SKM-1 (cell line): Measurements from ENCODE around the gene MFSD11.
"Not testable (repeated sequence)": the region's sequence is repeated elsewhere in the genome, so short reads cannot be mapped to it uniquely, and the experiment has no call there.

Source experiments
- DNase-seq: peaks from one replicate; lab custom pipeline; 2025; ENCODE audit not compliant: unreplicated experiment; lab: John Stamatoyannopoulos, UW

Gene MFSD11

DNA sequence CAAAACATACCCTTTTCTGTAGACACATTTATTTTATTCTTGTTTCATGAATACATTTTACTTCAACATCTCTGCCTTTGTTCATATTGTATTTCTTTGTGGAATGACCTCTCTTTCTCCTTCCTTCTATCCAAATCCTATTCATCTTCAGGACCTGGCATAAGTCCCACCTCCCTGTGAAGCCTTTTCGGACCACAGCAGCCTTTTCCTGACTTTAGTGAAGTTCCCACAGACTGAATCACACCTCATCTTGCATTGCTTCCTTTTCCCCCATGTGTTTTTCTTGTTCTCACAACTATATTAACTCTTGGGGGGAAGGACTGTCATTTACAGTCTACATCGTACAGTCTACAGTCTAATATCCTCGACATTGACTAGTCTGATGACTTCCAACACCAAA, 58.2 kb downstream of the MFSD11 start:
- DNase-seq: no peak

DNA sequence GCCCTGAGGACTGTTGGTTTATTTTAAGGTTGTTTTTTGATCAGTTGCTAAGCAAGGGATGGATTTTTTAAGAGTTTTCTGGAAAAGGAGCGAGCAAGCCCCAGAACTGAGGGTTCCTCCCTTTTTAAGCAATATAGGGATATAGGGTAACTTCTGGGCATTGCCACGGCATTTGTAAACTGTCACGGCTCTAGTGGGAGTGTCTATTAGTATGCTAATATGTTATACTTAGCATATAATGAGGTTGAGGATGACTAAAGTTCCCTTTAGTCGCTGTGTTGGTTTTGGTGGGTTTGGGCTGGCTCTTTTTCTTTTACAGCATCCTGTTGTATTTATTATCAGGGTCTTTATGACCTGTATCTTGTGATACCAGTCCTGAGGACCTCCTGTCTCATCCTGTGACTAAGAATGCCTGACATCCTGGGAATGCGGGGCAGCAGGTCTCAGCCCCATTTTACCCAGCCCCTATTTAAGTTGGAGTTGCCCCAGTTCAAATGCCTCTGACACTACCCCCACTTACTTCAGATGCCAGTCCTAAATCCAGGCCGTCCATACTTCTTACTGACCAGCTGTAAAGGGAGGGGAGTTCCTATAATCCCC, 59.4 kb downstream of the MFSD11 start:
- DNase-seq: no peak

DNA sequence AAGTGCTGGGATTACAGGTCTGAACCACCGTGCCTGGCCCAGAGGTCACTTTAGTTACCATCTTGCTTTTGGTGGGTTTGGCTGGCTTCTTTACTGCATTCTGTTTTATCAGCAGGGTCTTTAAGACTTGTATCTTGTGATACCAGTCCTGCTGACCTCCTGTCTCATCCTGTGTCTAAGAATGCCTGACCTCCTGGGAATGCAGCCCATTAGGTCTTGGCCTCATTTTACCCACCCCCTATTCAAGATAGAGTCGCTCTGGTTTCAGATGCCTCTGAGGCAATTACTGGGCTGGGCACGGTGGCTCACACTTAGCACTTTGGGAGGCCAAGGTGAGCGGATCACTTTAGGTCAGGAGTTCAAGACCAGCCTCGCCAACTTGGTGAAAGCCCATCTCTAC, 63.8 kb downstream of the MFSD11 start:
- no peak for DNase-seq

DNA sequence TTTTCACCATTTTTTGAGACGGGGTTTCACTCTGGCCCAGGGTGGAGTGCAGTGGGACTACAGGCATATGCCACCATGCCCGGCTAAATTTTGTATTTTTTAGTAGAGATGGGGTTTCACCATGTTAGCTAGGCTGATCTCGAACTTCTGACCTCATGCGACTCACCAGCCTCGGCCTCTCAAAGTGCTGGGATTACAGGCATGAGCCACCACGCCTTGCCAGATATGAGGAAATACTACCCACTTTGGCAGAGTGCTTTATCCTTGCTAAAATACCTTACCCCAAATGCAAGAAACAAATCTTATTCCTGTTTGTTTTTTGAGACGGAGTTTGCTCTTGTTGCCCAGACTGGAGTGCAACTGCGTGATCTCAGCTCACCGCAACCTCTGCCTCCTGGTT, 67.4 kb downstream of the MFSD11 start:
- no peak for DNase-seq

DNA sequence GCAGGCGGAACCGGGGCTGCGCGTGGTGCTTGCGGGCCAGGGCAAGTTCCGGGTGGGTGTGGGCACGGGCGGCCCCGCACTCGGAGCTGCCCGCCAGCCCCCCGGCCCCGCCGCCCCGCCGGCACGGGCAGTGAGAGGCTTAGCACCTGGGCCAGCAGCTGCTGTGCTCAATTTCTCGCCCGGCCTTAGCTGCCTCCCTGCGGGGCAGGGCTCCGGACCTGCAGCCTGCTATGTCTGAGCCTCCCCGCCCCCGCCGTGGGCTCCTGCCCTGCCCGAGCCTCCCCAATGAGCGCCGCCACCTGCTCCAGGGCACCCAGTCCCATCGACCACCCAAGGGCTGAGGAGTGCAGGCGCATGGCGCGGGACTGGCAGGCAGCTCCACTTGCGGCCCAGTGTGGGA, 68.2 kb downstream of the MFSD11 start:
- DNase-seq: not testable (repeated sequence)

DNA sequence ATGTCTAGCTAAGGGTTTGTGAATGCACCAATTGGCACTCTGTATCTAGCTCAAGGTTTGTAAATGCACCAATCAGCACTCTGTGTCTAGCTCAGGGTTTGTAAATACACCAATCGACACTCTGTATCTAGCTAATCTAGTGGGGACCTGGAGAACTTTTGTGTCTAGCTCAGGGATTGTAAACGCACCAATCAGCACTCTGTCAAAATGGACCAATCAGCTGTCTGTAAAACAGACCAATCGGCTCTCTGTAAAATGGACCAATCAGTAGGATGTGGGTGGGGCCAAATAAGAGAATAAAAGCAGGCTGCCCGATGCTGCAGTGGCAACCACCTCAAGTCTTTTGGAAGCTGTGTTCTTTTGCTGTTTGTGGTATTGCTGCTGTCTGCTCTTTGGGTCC, 68.8 kb downstream of the MFSD11 start:
- DNase-seq: not testable (repeated sequence)

DNA sequence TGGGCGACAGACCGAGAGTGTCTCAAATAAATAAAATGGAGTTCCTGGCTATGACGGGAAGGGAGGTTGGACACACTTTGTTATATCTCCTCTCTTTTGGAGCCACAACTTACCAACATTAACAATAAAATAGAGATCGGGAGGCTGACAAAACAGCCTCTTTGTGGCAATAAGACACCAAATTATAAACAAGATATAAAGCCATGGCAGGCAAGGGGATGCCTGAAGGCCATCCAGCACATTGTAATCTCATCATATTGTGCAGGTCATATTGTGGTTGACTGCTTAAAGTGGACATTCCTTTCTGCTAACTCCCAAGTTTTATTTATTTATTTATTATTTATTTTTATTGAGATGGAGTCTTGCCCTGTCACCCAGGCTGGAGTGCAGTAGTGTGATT, 70.4 kb downstream of the MFSD11 start:
- DNase-seq: no peak

DNA sequence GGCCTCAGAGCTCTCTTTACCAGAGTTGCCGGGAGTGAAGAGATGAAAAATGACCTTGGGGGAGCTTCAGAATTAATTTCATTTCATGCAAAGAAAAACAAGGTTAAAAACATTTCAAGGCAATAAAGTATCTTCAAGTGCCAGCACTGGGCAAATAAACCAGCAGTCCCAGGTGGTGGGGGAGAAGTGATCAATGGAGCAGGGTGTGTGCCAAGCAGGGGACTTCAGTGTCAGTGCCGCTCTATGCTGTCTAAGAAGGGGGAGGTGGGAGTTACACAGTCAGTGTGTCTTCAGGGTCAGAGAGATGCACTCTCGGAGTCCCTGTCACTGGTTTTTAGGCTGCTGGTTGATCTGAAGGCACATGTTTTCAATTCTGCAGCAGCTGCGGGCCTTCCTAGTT, 73.0 kb downstream of the MFSD11 start:
- no peak for DNase-seq

DNA sequence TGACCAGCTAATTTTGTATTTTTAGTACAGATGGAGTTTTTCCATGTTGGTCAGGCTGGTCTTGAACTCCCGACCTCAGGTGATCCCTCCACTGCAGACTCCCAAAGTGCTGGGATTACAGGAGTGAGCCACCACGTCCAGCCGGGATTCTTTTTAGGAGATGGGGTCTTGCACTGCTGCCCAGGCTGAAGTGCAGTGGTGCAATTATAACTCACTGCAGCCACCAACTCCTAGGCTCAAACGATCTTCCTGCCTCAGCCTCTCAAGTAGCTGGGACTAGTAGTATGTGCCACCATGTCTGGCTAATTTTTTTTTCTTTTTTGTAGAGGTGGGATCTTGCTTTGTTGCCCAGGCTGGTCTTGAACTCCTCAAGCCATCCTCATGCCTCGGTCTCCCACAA, 73.9 kb downstream of the MFSD11 start:
- no peak for DNase-seq

DNA sequence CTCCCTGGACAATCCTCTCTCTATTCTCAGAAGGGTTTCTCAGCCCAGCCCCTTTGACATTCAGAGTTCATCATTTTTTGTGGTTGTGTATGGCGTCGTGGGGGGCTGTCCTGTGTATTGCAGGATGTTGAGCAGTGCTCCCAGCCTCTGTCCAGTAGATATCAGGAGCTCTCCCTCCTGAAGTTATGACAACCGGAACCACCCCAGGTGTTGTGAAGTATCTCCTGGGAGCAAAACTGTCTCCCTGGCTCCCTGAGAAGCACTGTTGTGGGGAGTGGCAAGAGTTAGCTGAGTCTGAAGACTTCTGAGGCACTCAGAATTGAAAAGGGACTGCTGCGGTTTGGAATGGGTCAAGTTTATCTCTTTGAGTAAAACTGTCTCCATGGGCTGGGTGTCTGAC, 74.3 kb downstream of the MFSD11 start:
- DNase-seq: no peak

DNA sequence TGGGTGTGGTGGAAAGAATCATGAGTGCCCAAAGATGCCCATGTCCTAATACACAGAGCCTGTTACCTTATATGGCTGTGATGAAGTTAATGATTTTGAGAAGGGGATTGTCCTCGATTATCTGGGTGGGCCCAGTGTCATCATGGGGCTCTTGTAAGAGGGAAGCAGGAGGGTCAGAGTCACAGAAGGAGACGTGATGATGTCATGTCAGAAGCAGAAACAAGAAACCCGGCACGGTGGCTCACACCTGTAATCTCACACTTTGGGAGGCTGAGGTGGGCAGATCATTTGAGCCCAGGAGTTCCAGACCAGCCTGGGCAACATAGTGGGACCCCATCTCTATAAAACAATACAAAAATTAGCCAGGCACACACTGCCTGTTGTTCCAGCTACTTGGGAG, 75.0 kb downstream of the MFSD11 start:
- no peak for DNase-seq

DNA sequence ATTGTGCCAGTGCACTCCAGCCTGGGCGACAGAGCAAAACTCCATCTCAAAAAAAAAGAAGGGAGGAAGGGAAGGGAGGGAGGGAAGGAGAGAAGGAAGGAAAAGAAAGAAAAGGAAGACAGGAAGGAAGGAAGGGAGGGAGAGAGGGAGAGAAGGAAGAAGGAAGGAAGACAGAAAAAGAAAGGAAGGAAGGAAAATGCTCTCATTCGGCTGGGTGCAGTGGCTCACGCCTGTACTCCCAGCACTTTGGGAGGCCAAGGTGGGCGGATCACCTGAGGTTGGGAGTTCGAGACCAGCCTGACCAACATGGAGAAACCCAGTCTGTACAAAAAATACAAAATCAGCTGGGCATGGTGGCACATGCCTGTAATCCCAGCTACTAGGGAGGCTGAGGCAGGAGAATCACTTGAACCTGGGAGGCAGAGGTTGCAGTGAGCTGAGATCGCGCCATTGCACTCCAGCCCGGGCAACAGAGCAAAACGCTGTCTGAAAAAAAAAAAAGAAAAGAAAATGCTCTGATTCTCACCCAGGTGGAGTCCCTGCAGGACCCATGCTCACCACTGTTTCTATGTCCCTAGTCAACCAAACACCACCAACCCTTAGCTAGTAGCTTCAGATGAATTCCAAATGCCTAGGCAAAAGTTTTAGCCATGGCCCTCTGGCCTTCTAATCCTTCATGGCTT, 78.1 kb downstream of the MFSD11 start:
- not testable (repeated sequence) for DNase-seq

DNA sequence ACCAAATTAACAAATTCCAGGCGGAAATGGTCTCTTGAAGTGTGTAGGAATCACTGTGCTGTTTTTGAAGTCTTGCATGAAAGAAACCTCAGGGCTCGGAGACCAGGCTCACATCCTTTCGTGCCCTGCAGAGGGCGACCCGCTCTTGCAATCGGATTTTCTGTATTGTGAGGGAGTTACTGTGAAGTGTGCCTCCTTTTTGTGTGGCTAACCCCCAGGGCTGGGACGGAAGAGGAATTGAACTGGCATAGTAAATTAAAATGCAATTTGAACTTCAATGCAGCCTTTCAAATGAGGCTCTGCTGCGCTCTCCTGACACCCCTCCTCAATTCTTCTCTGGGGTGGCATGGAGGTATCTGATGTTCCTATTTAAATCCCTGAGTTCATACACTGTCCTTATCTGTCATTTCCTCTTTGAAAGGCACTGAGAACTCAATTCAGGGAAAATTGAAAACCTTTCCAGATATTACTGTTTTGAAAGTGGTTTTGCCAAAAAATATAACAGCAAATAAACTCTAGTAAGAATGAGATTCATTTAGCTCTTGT, 78.7 kb downstream of the MFSD11 start:
- peak; percentile 38 for DNase-seq

DNA sequence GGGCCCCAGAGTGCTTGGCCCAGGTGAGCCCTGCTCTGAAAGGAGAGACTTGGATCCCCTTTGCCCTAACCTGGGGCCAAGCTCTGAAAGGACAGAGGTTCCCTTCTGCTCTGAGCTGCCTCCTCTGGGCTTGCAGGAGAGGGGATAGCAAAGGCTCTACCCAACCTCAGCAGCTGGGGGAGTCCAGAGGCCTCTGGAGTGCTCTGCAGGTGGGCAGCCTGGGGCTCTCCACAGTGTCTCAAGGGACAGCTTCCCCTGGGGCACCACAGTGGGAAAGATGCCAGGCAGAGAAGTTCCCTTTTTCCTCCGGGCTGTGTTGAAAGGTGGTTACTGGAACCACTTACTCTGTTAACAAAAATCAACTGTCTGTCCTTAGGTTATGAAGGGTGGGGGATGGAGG, 82.1 kb downstream of the MFSD11 start:
- DNase-seq: no peak

DNA sequence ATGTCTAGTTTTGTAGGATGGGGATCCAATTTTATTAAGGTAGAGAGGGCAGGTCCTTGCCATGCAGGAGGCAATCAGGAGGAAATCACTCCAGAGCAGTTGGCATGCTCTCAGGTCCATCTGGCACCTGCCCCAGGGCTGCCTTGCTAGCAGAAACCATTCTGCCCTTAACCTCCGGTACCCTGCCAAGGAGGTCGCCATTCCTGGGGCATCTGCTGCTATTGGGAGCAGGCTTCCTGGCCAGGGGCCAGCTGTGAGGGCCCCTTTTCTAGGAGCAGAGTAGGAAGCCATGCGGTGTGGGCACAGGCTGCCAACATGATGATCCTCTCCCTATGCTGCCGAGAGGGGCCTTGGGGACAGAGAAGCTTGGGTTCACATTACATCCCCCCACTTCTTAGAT, 82.6 kb downstream of the MFSD11 start:
- DNase-seq: no peak

DNA sequence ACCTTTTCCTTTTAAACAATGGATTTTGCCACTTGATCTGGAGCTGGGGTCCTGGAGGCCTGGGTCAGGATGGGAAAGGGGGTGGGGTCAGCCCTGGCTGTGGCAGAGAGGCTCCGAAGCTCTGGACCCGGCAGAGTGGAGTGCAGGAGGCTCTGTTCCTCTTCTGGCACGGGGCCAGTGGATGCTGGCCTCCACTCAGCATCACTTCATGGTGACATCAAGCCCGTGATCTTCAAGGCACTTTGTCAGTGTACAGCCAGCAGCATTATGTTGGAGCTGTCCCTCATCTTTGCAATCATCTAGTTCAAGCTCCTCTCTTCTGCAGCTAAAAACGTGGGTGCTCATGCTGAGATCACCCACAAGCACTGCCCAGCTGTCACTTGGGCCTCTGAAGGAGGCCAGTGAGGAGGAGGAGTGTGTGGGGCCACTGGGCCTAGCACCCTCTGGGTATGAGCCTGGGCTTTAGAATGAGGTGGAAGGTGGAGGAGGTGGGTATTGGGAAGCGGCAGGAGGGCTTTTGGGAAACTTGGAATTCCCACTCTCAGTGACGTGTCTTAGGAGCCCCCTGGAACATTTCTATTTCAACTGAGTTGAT, 84.4 kb downstream of the MFSD11 start:
- DNase-seq: no peak

DNA sequence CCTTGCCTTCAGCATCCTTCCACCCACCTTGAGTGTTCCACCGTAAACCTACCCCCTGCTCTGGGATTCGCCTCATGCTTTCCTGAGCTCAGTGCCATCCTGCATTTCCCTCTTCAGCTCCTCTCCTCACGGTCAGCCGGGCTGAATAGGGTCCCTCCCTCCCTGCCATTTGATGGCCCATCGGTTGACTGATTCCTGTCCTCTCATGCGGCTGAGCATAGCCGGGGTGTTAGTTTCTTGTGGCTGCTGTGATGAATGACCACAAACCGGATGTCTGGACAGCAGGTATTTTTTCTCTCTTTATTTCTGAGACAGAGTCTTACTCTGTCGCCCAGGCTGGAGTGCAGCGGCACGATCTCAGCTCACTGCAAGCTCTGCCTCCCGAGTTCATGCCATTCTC, 86.2 kb downstream of the MFSD11 start:
- DNase-seq: no peak

DNA sequence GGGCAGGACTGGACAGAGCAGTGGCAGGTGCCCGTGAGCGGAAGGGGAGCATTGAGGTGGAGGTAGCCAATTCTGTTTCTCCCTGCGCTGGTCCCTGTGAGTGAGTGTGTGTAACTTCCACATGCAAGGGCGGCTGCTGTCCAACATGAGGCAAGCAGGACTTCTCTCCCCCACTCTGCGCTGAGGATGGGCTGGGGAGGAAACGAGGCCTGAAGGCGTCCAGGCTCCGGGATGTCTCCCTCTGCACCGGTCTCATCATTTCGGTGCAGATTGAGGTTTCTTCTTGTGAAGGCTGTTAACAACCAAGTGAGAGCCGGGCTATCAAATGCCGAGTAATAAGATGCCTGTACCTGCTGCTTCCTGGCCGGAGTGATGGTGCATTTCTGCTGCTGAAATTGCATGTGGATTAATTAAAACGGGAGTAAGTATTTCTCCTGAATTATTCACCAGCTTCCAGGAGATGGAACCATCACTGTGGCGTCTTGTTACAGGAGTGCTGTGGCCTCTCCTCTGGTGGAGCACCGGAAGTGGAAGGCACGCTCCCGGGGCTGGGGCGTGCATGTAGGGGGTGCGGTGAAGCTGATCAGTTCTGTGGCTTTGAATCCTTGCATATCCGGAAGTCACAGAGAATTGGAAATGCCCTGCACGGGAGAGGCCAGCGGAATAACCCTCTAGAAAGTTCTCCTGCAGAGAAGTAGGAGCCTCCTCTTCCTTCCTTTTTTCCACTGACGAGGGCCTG, 88.6 kb downstream of the MFSD11 start:
- DNase-seq: no peak

DNA sequence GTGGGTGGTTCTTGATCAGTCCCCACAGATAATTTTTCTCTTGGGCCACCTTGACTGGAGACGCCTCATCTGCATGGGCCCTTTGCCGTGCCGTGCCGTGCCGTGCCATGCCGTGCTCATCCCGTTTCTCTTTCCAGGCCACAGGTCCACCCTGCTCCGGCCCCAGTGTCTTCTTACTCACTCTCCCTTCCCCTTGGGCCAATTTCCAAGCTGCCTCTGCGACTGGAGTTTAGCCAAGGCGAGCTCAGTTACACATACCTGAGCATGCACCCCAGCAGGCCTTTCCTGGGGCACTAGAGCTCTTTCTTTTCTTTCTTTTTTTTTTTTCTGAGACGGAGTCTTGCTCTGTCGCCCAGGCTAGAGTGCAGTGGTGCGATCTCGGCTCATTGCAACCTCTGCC, 89.8 kb downstream of the MFSD11 start:
- no peak for DNase-seq
